Breast epithelium (tissue), 3 donors: ENCODE measurements around the gene ENG.

Source experiments
- POLR2A ChIP-seq: fragments of 450-650 bp; IDR thresholded peaks from one replicate; pipeline ENCODE4 v1.6.1; 2016; ENCODE audit warnings: antibody characterized with exemption, mild to moderate bottlenecking, moderate library complexity
- TF ChIP-seq, protein P1 (sequence below), 3 donors: fragments of 450-650 bp; IDR thresholded peaks; one replicate each; pipeline ENCODE4 v1.5.1; 2016 to 2017; ENCODE audit warnings: antibody characterized with exemption in 3 of 3, mild to moderate bottlenecking in 3 of 3, moderate library complexity in 3 of 3

DNA sequence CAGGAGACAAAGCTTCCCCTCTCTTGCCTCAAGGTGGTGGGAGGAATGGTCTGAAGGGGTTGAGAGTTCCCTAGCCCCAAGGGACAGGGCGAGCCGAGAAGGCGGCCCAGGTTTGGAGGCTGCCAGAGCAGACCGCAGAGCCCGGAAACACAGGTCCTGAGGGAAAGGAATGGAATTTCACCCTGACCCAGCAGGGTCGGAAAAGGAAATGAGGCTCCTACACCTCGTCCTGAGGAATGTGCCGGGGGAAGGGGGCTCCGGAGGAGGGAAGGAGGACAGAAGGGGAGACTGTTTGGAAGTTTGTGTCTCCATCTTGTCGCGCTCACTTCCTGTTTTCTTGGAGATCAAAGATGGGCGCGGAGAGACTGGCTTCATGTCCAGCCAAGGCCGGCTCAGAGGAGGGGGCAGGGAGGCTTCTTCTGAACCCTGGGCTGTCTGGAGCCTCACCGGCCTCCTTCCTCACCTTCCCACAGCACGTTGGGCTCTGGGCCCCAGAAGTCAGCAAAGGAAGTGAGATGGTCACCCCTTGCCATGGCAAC is 9.6 kb downstream of the ENG start:
- TF ChIP-seq, protein P1, sequence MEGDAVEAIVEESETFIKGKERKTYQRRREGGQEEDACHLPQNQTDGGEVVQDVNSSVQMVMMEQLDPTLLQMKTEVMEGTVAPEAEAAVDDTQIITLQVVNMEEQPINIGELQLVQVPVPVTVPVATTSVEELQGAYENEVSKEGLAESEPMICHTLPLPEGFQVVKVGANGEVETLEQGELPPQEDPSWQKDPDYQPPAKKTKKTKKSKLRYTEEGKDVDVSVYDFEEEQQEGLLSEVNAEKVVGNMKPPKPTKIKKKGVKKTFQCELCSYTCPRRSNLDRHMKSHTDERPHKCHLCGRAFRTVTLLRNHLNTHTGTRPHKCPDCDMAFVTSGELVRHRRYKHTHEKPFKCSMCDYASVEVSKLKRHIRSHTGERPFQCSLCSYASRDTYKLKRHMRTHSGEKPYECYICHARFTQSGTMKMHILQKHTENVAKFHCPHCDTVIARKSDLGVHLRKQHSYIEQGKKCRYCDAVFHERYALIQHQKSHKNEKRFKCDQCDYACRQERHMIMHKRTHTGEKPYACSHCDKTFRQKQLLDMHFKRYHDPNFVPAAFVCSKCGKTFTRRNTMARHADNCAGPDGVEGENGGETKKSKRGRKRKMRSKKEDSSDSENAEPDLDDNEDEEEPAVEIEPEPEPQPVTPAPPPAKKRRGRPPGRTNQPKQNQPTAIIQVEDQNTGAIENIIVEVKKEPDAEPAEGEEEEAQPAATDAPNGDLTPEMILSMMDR (IDR thresholded peaks at IDR 0.05) = no peak
- TF ChIP-seq POLR2A = no peak
